K562 (cell line): Measurements from ENCODE around the gene C20orf96. TPM values are rescaled to one million over a fixed set of nuclear protein-coding genes. Genes with fewer than 3 reads are reported as not detected.

ENCODE experiments used
- BRCA1 ChIP-seq, 2 experiments: fragments of 450-650 bp in 1 of 2; sonication (generic) in 1 of 2; formaldehyde crosslinking in 1 of 2; IDR thresholded peaks; 2 replicates each; pipeline versions ENCODE4 v1.5.0 to v1.6.1; 2017 to 2020; ENCODE audit warnings: mild to moderate bottlenecking in 1 of 2, missing genetic modification reagents in 1 of 2
- CBFA2T2 ChIP-seq: fragments of 450-650 bp; conservative IDR thresholded peaks from 2 replicates; pipeline ENCODE4 v1.6.1; 2017; ENCODE audit warnings: mild to moderate bottlenecking
- CHCHD3 ChIP-seq: fragments of 250-450 bp; sonication (Bioruptor Pico); IDR thresholded peaks from 2 replicates; pipeline ENCODE4 v2.1.2; 2022; ENCODE audit warnings: mild to moderate bottlenecking
- DDX20 ChIP-seq: fragments of 450-650 bp; IDR thresholded peaks from 2 replicates; pipeline ENCODE4 v1.6.1; 2016; ENCODE audit warnings: missing genetic modification characterization, low read depth, mild to moderate bottlenecking, missing compliant biosample characterization, moderate library complexity
- EP300 ChIP-seq: IDR thresholded peaks from 2 replicates; pipeline ENCODE4 v1.6.1; 2012; ENCODE audit warnings: low read length, improper control_type of control experiment
- EZH2 ChIP-seq: IDR thresholded peaks from 2 replicates; pipeline ENCODE4 v1.6.1; 2012; ENCODE audit warnings: low read depth, mild to moderate bottlenecking, inconsistent platforms, low read length, borderline replicate concordance
- LEF1 ChIP-seq: fragments of 450-650 bp; IDR thresholded peaks from 2 replicates; pipeline ENCODE4 v1.6.1; 2016; ENCODE audit warnings: mild to moderate bottlenecking
- MTA1 ChIP-seq: fragments of 450-650 bp; IDR thresholded peaks from 2 replicates; pipeline ENCODE4 v1.6.1; 2017; ENCODE audit warnings: borderline replicate concordance
- NR2C2 ChIP-seq, 2 experiments: fragments of 200-800 bp in 1 of 2; sonication (Bioruptor generic) in 1 of 2; sonication (generic) in 1 of 2; formaldehyde crosslinking in 1 of 2; IDR thresholded peaks; 2 replicates each; pipeline versions ENCODE4 v1.6.1 to v1.8.0; 2016 to 2022; ENCODE audit warnings: mild to moderate bottlenecking in 1 of 2, missing compliant biosample characterization in 1 of 2, missing genetic modification characterization in 1 of 2, missing genetic modification reagents in 1 of 2
- POLR2H ChIP-seq: IDR thresholded peaks from 2 replicates; pipeline ENCODE4 v1.6.1; 2016; ENCODE audit warnings: missing genetic modification characterization, low read depth, mild to moderate bottlenecking, control low read depth, missing compliant biosample characterization, moderate library complexity
- POLR3A ChIP-seq: IDR thresholded peaks from 2 replicates; pipeline ENCODE4 v1.6.1; 2011; ENCODE audit warnings: borderline replicate concordance, mild to moderate bottlenecking, moderate library complexity; ENCODE audit not compliant: insufficient read length, insufficient read depth; ENCODE audit errors: extremely low read depth
- RFX1 ChIP-seq: fragments of 450-650 bp; IDR thresholded peaks from 2 replicates; pipeline ENCODE4 v1.6.1; 2016; ENCODE audit warnings: mild to moderate bottlenecking, moderate library complexity
- SOX6 ChIP-seq: fragments of 450-650 bp; IDR thresholded peaks from 2 replicates; pipeline ENCODE4 v1.6.1; 2014; ENCODE audit warnings: mild to moderate bottlenecking
- STAT5A ChIP-seq: IDR thresholded peaks from 2 replicates; pipeline ENCODE4 v1.6.1; 2012; ENCODE audit warnings: low read length, inconsistent platforms, borderline replicate concordance
- TCF3 ChIP-seq: sonication (generic); formaldehyde crosslinking; IDR thresholded peaks from 2 replicates; pipeline ENCODE4 v1.4.0; 2020; ENCODE audit warnings: mild to moderate bottlenecking, missing genetic modification reagents
- ZEB2 ChIP-seq: fragments of 450-650 bp; IDR thresholded peaks from 2 replicates; pipeline ENCODE4 v1.6.1; 2016
- ZNF175 ChIP-seq: fragments of 200-800 bp; sonication (Bioruptor generic); IDR thresholded peaks from 2 replicates; pipeline ENCODE4 v1.6.1; 2016; ENCODE audit warnings: low read depth, mild to moderate bottlenecking, missing genetic modification characterization, missing compliant biosample characterization
- ZNF217 ChIP-seq: sonication (generic); formaldehyde crosslinking; IDR thresholded peaks from 2 replicates; pipeline ENCODE4 v1.8.0; 2022; ENCODE audit warnings: mild to moderate bottlenecking, missing genetic modification reagents
- ZNF561 ChIP-seq: fragments of 450-650 bp; formaldehyde crosslinking; conservative IDR thresholded peaks from 2 replicates; pipeline ENCODE4 v1.4.0; 2020; ENCODE audit warnings: mild to moderate bottlenecking, moderate library complexity
- ZNF699 ChIP-seq: fragments of 250-450 bp; sonication (Bioruptor Pico); IDR thresholded peaks from 2 replicates; pipeline ENCODE4 v1.8.0; 2021; ENCODE audit warnings: mild to moderate bottlenecking, moderate library complexity; ENCODE audit not compliant: insufficient replicate concordance
- polyA plus RNA-seq, 8 experiments: library from polyadenylated mRNA; depleted of rRNA in 4 of 8; stranded (reverse) in 5 of 8; unstranded in 3 of 8; fragments of >200 nt; fragmentation: Nextera tagmentation in 2 of 8; fragmentation: Illumina TruSeq in 1 of 8; extraction: Ambion mirVana in 2 of 8; extraction: Trizol in 1 of 8; gene quantifications; 2 replicates each; pipeline versions ENCODE4 v1.2.1 to v1.2.3, GENCODE V29; 2011 to 2014; ENCODE audit warnings: inconsistent platforms in 1 of 8, missing spikeins in 1 of 8
- total RNA-seq, 7 experiments: library from RNA; depleted of rRNA in 6 of 7; stranded (reverse); fragments of >200 nt in 6 of 7; fragmentation: Illumina TruSeq in 2 of 7; extraction: Trizol in 2 of 7; gene quantifications; 2 replicates each; pipeline versions ENCODE4 v1.2.1 to v1.2.3, GENCODE V29; 2011 to 2021; ENCODE audit warnings: low replicate concordance in 1 of 7
- TF ChIP-seq, protein P1 (sequence below): fragments of 450-650 bp; IDR thresholded peaks from 2 replicates; pipeline ENCODE4 v1.6.1; 2016; ENCODE audit warnings: borderline replicate concordance
- TF ChIP-seq, protein P2 (sequence below): IDR thresholded peaks from 2 replicates; pipeline ENCODE4 v1.6.1; 2014; ENCODE audit warnings: antibody characterized with exemption
- TF ChIP-seq, protein P3 (sequence below), 2 experiments: IDR thresholded peaks; 2 replicates each; pipeline ENCODE4 v1.6.1; 2011; ENCODE audit warnings: borderline replicate concordance in 1 of 2, control low read depth in 1 of 2, low read depth in 1 of 2, low read length in 1 of 2, mild to moderate bottlenecking in 1 of 2, mixed read lengths in 1 of 2, moderate library complexity in 1 of 2; ENCODE audit not compliant: insufficient read depth in 1 of 2, insufficient read length in 1 of 2, poor library complexity in 1 of 2, severe bottlenecking in 1 of 2; ENCODE audit errors: extremely low read depth in 1 of 2

Gene C20orf96
- total and polyA plus RNA-seq, 9 of the 15 experiments (the other 6 are each of a cell fraction or from before 2014, with no cell fraction given), result 1.7 to 11.7 (median 4.2) TPM

DNA sequence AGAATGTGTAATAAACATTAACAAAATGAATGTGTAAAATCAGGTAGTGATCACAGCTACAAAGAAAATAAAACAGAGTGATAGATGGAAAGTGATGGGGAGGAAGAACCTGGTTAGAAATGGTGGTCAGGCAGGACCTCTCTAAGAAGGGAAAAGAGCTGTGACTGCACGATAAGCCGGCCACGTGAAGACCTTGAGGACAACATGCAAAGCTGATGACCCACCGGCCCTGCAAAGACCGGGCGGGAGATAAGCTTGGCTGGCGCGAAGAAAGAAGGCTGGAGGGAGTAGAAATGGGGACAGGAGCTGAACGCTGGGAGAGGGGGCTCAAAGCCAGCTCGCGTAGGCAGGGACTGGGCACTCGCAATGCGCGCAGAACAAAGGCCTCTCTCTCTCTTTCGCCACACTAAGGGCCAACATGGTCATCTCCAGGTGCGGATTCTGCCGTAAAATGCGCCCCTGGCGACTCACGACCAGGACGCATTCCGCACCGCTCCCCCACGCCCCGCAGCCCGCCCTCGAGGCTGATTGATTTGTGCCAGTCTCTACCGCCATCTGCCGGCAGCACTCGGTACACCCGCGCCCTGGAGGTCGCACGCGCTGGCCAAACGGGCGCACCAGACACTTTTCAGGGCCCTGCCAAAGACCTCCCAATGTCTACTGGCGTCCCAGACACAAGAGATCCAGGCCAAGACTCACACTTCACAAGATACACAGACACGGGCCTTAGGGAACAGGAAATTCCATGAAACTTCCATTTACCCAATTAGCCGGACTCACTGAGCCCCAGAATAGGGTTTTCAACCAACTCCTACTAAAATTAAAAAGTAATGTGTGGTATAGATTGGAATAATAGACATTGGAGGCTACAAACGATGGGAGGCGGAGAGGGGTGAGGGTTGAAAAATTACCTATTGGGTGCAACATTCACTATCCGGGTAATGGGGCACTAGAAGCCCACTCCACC lies 23.7 kb downstream of the C20orf96 start (continued):
- TF ChIP-seq, protein P1, sequence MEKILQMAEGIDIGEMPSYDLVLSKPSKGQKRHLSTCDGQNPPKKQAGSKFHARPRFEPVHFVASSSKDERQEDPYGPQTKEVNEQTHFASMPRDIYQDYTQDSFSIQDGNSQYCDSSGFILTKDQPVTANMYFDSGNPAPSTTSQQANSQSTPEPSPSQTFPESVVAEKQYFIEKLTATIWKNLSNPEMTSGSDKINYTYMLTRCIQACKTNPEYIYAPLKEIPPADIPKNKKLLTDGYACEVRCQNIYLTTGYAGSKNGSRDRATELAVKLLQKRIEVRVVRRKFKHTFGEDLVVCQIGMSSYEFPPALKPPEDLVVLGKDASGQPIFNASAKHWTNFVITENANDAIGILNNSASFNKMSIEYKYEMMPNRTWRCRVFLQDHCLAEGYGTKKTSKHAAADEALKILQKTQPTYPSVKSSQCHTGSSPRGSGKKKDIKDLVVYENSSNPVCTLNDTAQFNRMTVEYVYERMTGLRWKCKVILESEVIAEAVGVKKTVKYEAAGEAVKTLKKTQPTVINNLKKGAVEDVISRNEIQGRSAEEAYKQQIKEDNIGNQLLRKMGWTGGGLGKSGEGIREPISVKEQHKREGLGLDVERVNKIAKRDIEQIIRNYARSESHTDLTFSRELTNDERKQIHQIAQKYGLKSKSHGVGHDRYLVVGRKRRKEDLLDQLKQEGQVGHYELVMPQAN, result 0 out of 2 replicates have a peak, but pooled peaks have one; percentile 63
- TF ChIP-seq POLR2H (peak; percentile 47; the same call in 1 of the 2 replicates), SOX6 (peak; percentile 81), LEF1 (peak; percentile 74; the same call in 1 of the 2 replicates), BRCA1 (IDR thresholded peaks at IDR 0.05) (no peak), BRCA1 (CRISPR knock-in tag; IDR thresholded peaks at IDR 0.05) (peak; percentile 97), EZH2 (no peak), TCF3 (peak; percentile 81), POLR3A (no peak), MTA1 (peak; percentile 30; the same call in 1 of the 2 replicates), EP300 (peak; percentile 52; the same call in 1 of the 2 replicates), NR2C2 (CRISPR knock-in tag; IDR thresholded peaks at IDR 0.05) (peak; percentile 75), NR2C2 (tag; IDR thresholded peaks at IDR 0.05) (peak; percentile 68), ZNF561 (CRISPR knock-in tag) (no peak), ZNF699 (CRISPR knock-in tag) (peak; percentile 64), CBFA2T2 (peak; percentile 58), CHCHD3 (CRISPR knock-in tag) (no peak), ZEB2 (peak; percentile 75), RFX1 (peak; percentile 43; the same call in 1 of the 2 replicates), DDX20 (tag) (no peak), ZNF217 (CRISPR knock-in tag) (no peak), ZNF175 (CRISPR knock-in tag) (peak; percentile 74; the same call in 1 of the 2 replicates), STAT5A (no peak)
- TF ChIP-seq, protein P2, sequence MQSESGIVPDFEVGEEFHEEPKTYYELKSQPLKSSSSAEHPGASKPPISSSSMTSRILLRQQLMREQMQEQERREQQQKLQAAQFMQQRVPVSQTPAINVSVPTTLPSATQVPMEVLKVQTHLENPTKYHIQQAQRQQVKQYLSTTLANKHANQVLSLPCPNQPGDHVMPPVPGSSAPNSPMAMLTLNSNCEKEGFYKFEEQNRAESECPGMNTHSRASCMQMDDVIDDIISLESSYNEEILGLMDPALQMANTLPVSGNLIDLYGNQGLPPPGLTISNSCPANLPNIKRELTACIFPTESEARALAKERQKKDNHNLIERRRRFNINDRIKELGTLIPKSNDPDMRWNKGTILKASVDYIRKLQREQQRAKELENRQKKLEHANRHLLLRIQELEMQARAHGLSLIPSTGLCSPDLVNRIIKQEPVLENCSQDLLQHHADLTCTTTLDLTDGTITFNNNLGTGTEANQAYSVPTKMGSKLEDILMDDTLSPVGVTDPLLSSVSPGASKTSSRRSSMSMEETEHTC, result no peak
- TF ChIP-seq, protein P3, sequence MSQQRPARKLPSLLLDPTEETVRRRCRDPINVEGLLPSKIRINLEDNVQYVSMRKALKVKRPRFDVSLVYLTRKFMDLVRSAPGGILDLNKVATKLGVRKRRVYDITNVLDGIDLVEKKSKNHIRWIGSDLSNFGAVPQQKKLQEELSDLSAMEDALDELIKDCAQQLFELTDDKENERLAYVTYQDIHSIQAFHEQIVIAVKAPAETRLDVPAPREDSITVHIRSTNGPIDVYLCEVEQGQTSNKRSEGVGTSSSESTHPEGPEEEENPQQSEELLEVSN (IDR thresholded peaks at IDR 0.05; ENCODE audit: borderline replicate concordance in 1 of 2, extremely low read depth in 1 of 2, insufficient read depth in 1 of 2, insufficient read length in 1 of 2, low read depth in 1 of 2, low read length in 1 of 2, poor library complexity in 1 of 2, severe bottlenecking in 1 of 2), result peak; percentile 97 to 98
